Measurements from ENCODE around the gene CNGA1. TPM values are rescaled to one million over a fixed set of nuclear protein-coding genes. Genes with fewer than 3 reads are reported as not detected.

Gene CNGA1
- total RNA-seq, 1 donor from 2014 or later, result 0.53 TPM

DNA sequence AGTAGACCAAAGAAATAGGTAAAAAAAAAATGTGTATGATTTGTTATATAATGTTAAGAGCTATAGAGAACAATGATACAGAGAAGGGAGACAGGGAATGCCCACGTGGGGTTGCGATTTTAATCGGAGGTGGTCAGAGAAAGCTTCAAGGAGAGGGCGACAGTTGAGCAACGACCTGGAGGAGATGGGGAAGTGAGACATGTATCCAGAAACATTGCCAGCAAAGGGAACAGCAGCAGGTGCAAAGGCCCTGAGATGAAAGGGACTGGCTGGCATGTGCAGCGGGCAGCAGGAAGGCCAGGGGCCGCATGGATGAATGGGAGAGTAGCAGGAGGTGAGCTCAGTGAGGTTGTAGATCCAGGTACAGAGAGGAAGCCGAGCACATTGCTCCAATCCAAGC lies 33.0 kb upstream of the CNGA1 start:
- intact Hi-C loops (cut with DNase I), result no loop called here
- no peak for ATAC-seq
- Histone ChIP-seq H3K4me3 (no peak overlapping the region), H3K4me1 (peaks cover 6% of the 10 kb centered on the region), H3K36me3 (no peaks in the 10 kb centered on the region), H3K27me3 (ENCODE audit: low read depth) (peaks cover 14% of the 10 kb centered on the region), H3K27ac (no peak overlapping the region), H3K9me3 (no peaks in the 10 kb centered on the region)
- no peak for TF ChIP-seq CTCF (IDR thresholded peaks at IDR 0.05)
- DNase-seq, result no peak

GRCh38 chr4:48047896-48048295 lies 31.4 kb upstream of the CNGA1 start:
- intact Hi-C loops (cut with DNase I), result no loop called here
- Histone ChIP-seq H3K36me3 (no peaks in the 10 kb centered on the region), H3K9me3 (no peaks in the 10 kb centered on the region), H3K27ac (no peak overlapping the region), H3K27me3 (ENCODE audit: low read depth) (peaks cover 22% of the 10 kb centered on the region), H3K4me3 (no peak overlapping the region), H3K4me1 (peaks cover 6% of the 10 kb centered on the region)
- peak in 1 of 2 donors; percentile 23 for ATAC-seq
- no peak for DNase-seq
- no peak for TF ChIP-seq CTCF (IDR thresholded peaks at IDR 0.05)

DNA sequence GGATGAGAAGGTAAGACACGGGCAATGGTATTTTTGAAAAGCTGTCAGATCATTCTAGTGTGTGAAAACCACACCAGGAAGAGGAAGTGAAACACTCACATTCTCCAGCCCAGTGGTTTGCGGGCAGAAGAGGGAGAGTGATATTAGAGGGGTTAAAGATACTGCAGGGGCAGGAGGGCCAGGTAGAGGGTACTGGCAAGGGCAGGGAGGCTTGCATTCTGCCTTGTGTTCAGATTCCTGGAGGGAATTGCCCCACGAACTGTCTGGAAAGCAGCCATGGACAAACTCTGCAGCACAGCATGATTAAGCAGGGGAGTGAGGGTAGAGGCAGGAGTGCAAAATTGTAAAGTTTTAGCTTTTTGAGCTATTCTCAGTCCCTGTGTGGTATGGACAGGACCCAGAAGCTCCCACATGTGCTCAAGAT lies 31.0 kb upstream of the CNGA1 start:
- Histone ChIP-seq H3K4me1 (peaks cover 6% of the 10 kb centered on the region), H3K9me3 (no peaks in the 10 kb centered on the region), H3K36me3 (no peaks in the 10 kb centered on the region), H3K4me3 (no peak overlapping the region), H3K27ac (no peak overlapping the region), H3K27me3 (ENCODE audit: low read depth) (peaks cover 22% of the 10 kb centered on the region)
- DNase-seq (no peak), ATAC-seq (peak; percentile 45 to 81)
- no peak for TF ChIP-seq CTCF (IDR thresholded peaks at IDR 0.05)
- intact Hi-C loops (cut with DNase I), result no loop called here

DNA sequence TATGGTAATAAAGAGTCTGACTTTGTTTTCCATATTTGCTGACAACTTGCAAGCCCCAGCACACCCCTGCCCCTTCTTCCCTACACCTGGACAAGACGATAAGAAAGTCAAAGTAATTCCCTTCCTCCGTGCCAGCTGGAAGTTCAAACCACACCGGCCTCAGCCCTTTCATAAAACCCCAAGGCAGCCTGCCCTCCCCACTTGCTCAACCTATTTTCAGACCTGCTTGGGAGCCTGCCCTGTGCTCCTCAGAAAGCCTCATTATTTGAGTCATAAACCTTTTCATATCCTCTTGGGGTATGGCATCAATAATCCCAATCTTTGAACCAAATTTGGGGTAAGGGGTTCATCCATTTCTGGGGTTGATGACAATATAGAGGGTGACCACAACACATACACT lies 29.6 kb upstream of the CNGA1 start:
- Histone ChIP-seq H3K36me3 (no peaks in the 10 kb centered on the region), H3K4me1 (peaks cover 6% of the 10 kb centered on the region), H3K27me3 (ENCODE audit: low read depth) (peaks cover 22% of the 10 kb centered on the region), H3K4me3 (no peak overlapping the region), H3K27ac (no peak overlapping the region), H3K9me3 (no peaks in the 10 kb centered on the region)
- TF ChIP-seq CTCF (IDR thresholded peaks at IDR 0.05), result no peak
- intact Hi-C loops (cut with DNase I), result no loop called here
- ATAC-seq (no peak), DNase-seq (no peak)

- Histone ChIP-seq H3K27ac (no peak overlapping the region), H3K4me3 (no peak overlapping the region), H3K9me3 (no peaks in the 10 kb centered on the region), H3K4me1 (peaks cover 6% of the 10 kb centered on the region), H3K36me3 (no peaks in the 10 kb centered on the region), H3K27me3 (ENCODE audit: low read depth) (peaks cover 22% of the 10 kb centered on the region)
- intact Hi-C loops (cut with DNase I), result no loop called here
- DNase-seq (no peak), ATAC-seq (no peak)
- TF ChIP-seq CTCF (IDR thresholded peaks at IDR 0.05), result no peak
Measured at GRCh38 chr4:48044298-48044697, 27.8 kb upstream of the CNGA1 start.

DNA sequence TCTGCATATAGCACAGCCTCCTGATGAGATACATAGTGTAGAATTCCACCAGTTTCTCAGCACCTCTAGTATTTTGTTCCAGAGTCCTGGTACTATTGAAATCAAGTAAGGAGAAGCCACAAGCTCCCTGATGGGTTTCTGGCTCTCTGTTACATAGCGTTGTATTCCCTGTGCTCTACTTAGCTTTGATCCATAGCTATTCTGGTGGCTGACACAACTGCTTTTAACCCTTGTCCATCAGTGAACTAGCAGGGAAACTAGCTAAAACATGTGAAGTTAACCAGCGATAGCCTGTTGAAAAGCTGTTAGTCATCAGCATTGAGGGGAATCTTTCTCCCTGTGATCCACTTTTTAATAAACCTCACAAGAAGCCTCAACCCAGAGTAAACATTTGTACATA lies 27.0 kb upstream of the CNGA1 start:
- no peak for DNase-seq
- H3K9me3 ChIP-seq, result no peaks in the 10 kb centered on the region
- H3K36me3 ChIP-seq, result no peaks in the 10 kb centered on the region
- no peak for ATAC-seq
- intact Hi-C loops (cut with DNase I), result no loop called here
- H3K27me3 ChIP-seq (ENCODE audit: low read depth), result peaks cover 22% of the 10 kb centered on the region
- H3K4me1 ChIP-seq, result peaks cover 6% of the 10 kb centered on the region
- no peak for TF ChIP-seq CTCF (IDR thresholded peaks at IDR 0.05)
- H3K27ac ChIP-seq, result no peak overlapping the region
- no peak overlapping the region for H3K4me3 ChIP-seq

Data from lower lobe of right lung (tissue), 2 donors.